GM18517 (cell line): ENCODE measurements around the gene C12orf76.

Experiments used
- ATAC-seq: cut with Tn5 transposase; IDR thresholded peaks from one replicate; pipeline ENCODE4 v1.9.1; 2021; ENCODE audit warnings: mild to moderate bottlenecking, moderate library complexity; ENCODE audit not compliant: unreplicated experiment

C12orf76 gene

GRCh38 chr12:109997393-109997792, 50.9 kb downstream of the C12orf76 start:
- no peak for ATAC-seq

- ATAC-seq: no peak
These were observed 51.9 kb downstream of the C12orf76 start for GRCh38 chr12:109996483-109996853.

GRCh38 chr12:109995686-109996482, 52.4 kb downstream of the C12orf76 start, which contains the start of gene GIT2:
Gene GIT2, minus strand, starts transcription at chr12:109996368. Its CDS starts 144 bp downstream, at chr12:109996224.
- peak; percentile 57 for ATAC-seq

GRCh38 chr12:109995361-109995685, 53.0 kb downstream of the C12orf76 start:
- ATAC-seq: no peak

GRCh38 chr12:109994401-109995175, 53.7 kb downstream of the C12orf76 start:
- no peak for ATAC-seq

GRCh38 chr12:109993091-109993490, 55.2 kb downstream of the C12orf76 start:
- ATAC-seq: no peak

- ATAC-seq: no peak
These were observed 56.7 kb downstream of the C12orf76 start for GRCh38 chr12:109991586-109991985.
